NT2/D1 (cell line): ENCODE data around the gene DMGDH.

Experiments
- YY1 ChIP-seq: IDR thresholded peaks from 2 replicates; pipeline ENCODE4 v1.6.1; 2011; ENCODE audit not compliant: insufficient read length, insufficient read depth
- ZNF274 ChIP-seq: IDR thresholded peaks from 2 replicates; pipeline ENCODE4 v1.6.1; 2011; ENCODE audit warnings: mild to moderate bottlenecking, low read depth, low read length

DNA sequence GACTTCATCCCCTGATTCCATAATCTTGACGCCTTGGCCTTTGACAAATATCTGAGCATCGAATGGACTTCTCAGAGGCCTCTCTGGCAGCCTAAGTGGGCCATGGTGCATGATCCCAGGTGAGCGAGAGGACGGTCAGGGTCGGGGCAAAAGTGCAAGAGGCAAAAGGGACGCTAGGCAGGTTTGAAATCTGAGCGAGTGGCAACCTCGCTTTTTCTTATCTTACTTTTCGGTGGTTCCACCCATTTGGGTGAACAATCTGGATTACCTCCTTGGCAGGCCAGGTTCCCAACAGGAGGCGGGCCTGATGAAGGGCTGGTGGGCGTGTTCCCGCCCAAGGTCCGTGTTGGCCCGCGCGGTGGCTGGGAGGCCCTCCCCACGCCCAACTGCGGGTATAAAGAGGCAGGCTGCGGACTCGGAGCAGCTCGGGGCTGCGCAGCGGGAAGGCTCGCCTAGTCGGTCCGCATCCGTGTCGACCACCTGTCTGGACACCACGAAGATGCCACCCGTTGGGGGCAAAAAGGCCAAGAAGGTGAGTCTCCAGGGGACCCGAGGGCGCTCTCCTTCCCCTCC lies 42.0 kb upstream of the DMGDH start, which contains the start of gene BHMT:
- no peak for TF ChIP-seq ZNF274
- no peak for TF ChIP-seq YY1
